ENCODE data around the gene ALS2CL.

GRCh38 chr3:46709721-46710120 lies 16.2 kb upstream of the ALS2CL start:
- TF ChIP-seq CTCF (conservative IDR thresholded peaks at IDR 0.05; ENCODE audit: low read depth in 2 of 2) (no peak), POLR2AphosphoS5 (IDR thresholded peaks at IDR 0.05; ENCODE audit: low read depth) (no peak), EZH2 (IDR thresholded peaks at IDR 0.05; ENCODE audit: low read depth, unreplicated experiment) (no peak), CREB1 (CRISPR knock-in tag; IDR thresholded peaks at IDR 0.05; ENCODE audit: low read depth) (no peak), STAT1 (IDR thresholded peaks at IDR 0.05; ENCODE audit: unreplicated experiment) (no peak), REST (IDR thresholded peaks at IDR 0.05; ENCODE audit: unreplicated experiment) (no peak), ZNF331 (CRISPR knock-in tag; IDR thresholded peaks at IDR 0.05; ENCODE audit: low read depth) (no peak), JUNB (IDR thresholded peaks at IDR 0.05; ENCODE audit: unreplicated experiment) (no peak), ETS1 (IDR thresholded peaks at IDR 0.05) (no peak), EZH2phosphoT487 (IDR thresholded peaks at IDR 0.05; ENCODE audit: unreplicated experiment) (no peak), NANOG (IDR thresholded peaks at IDR 0.05; ENCODE audit: borderline replicate concordance) (no peak), ZNF114 (CRISPR knock-in tag; IDR thresholded peaks at IDR 0.05) (no peak), ZNF462 (CRISPR knock-in tag; IDR thresholded peaks at IDR 0.05) (no peak)

Measured in GM23338 (cell line).